A549 (cell line): Measurements from ENCODE around the gene SCYGR2. TPM values are rescaled to one million over a fixed set of nuclear protein-coding genes. Genes with fewer than 3 reads are reported as not detected.

ENCODE experiments used
- ATAC-seq, 2 experiments: fragments of 200-7000 bp in 1 of 2; fragments of >200 bp in 1 of 2; cut with Nextera tagmentation in 1 of 2; cut with Tn5 transposase in 1 of 2; 3 replicates each; pipeline versions ENCODE4 v1.8.0 to v1.9.1; 2018 to 2020; ENCODE audit warnings: mild to moderate bottlenecking in 1 of 2, moderate library complexity in 1 of 2
- CTCF ChIA-PET: fragments of 300-600 bp; sonication (Branson Sonifier 250); formaldehyde crosslinking; extraction: SDS; loops from one replicate; lab custom pipeline; 2021; ENCODE audit warnings: antibody characterized with exemption, inconsistent platforms; lab: Yijun Ruan, JAX
- POLR2A ChIA-PET: fragments of 350-600 bp; formaldehyde crosslinking; extraction: SDS; loops from one replicate; lab custom pipeline; 2021; ENCODE audit warnings: antibody characterized with exemption, inconsistent platforms; lab: Yijun Ruan, JAX
- DNase-seq, 2 experiments: peaks; one replicate each; pipeline versions ENCODE4 v3.0.0 to v3.0.0-alpha.2; 2011 to 2016; ENCODE audit warnings: low read depth in 1 of 2, low spot score in 1 of 2
- FAIRE-seq: peaks from 2 replicates; lab custom pipeline; 2011; peaks lifted over from hg19 to GRCh38; lab: Jason Lieb, UNC
- H3K27ac ChIP-seq, 2 experiments: fragments of >200 bp; sonication (Bioruptor Twin); formaldehyde crosslinking; 3 replicates each; pipeline ENCODE4 v1.5.1; 2016 to 2017
- H3K4me1 ChIP-seq: fragments of >200 bp; sonication (Bioruptor Twin); formaldehyde crosslinking; 3 replicates; pipeline ENCODE4 v1.6.1; 2016
- H3K4me2 ChIP-seq: fragments of >200 bp; sonication (Bioruptor Twin); formaldehyde crosslinking; 3 replicates; pipeline ENCODE4 v1.6.1; 2016
- H3K4me3 ChIP-seq: fragments of >200 bp; sonication (Bioruptor Twin); formaldehyde crosslinking; 3 replicates; pipeline ENCODE4 v1.5.1; 2016
- H3K9me3 ChIP-seq: fragments of >200 bp; sonication (Bioruptor Twin); formaldehyde crosslinking; 3 replicates; pipeline ENCODE4 v1.6.1; 2016
- ATOH8 ChIP-seq: fragments of 250-450 bp; sonication (Bioruptor Pico); IDR thresholded peaks from 2 replicates; pipeline ENCODE4 v1.5.0; 2020; ENCODE audit warnings: low read depth, mild to moderate bottlenecking, moderate library complexity
- BCL3 ChIP-seq: fragments of >200 bp; sonication (Bioruptor Twin); formaldehyde crosslinking; IDR thresholded peaks from 3 replicates; pipeline ENCODE4 v1.6.1; 2016
- BHLHE40 ChIP-seq: IDR thresholded peaks from 2 replicates; pipeline ENCODE4 v1.6.1; 2012; ENCODE audit warnings: low read depth, low read length, inconsistent platforms
- E2F6 ChIP-seq: IDR thresholded peaks from 2 replicates; pipeline ENCODE4 v1.6.1; 2012; ENCODE audit warnings: low read depth, borderline replicate concordance
- EHF ChIP-seq: fragments of 250-450 bp; sonication (Bioruptor Pico); IDR thresholded peaks from 2 replicates; pipeline ENCODE4 v1.5.0; 2020; ENCODE audit warnings: mild to moderate bottlenecking
- ELK1 ChIP-seq: fragments of 150-350 bp; IDR thresholded peaks from 2 replicates; pipeline ENCODE4 v1.6.1; 2014; ENCODE audit warnings: low read depth, mild to moderate bottlenecking, low read length
- FOSL2 ChIP-seq, 2 experiments: fragments of 450-650 bp in 1 of 2; fragments of >200 bp in 1 of 2; sonication (Bioruptor Twin) in 1 of 2; formaldehyde crosslinking; IDR thresholded peaks; 2 replicates each; pipeline versions ENCODE4 v1.5.0 to v1.6.1; 2016 to 2020; ENCODE audit warnings: mild to moderate bottlenecking in 1 of 2, moderate library complexity in 1 of 2
- FOXS1 ChIP-seq: fragments of 250-450 bp; sonication (Bioruptor Pico); IDR thresholded peaks from 2 replicates; pipeline ENCODE4 v1.5.0; 2020; ENCODE audit warnings: mild to moderate bottlenecking, moderate library complexity
- HDAC2 ChIP-seq: fragments of 200-600 bp; sonication (generic); IDR thresholded peaks from 2 replicates; pipeline ENCODE4 v1.6.1; 2016
- HEYL ChIP-seq: fragments of 250-450 bp; sonication (Bioruptor Pico); IDR thresholded peaks from 2 replicates; pipeline ENCODE4 v1.8.0; 2021; ENCODE audit warnings: mild to moderate bottlenecking, moderate library complexity
- HOXB13 ChIP-seq: fragments of 250-450 bp; sonication (Bioruptor Pico); IDR thresholded peaks from 2 replicates; pipeline ENCODE4 v1.5.0; 2020; ENCODE audit warnings: low read depth, mild to moderate bottlenecking, moderate library complexity
- KDM1A ChIP-seq: fragments of 200-600 bp; sonication (generic); IDR thresholded peaks from 2 replicates; pipeline ENCODE4 v1.6.1; 2016; ENCODE audit warnings: low read depth, mild to moderate bottlenecking
- MYC ChIP-seq: IDR thresholded peaks from 2 replicates; pipeline ENCODE4 v1.6.1; 2012; ENCODE audit warnings: mild to moderate bottlenecking, inconsistent platforms, low read length, improper control_type of control experiment, borderline replicate concordance
- NFE2L2 ChIP-seq: fragments of 150-350 bp; conservative IDR thresholded peaks from 2 replicates; pipeline ENCODE4 v1.6.1; 2014; ENCODE audit warnings: low read length
- PBX3 ChIP-seq: IDR thresholded peaks from 2 replicates; pipeline ENCODE4 v1.6.1; 2012
- POLR2AphosphoS2 ChIP-seq: conservative IDR thresholded peaks from 2 replicates; pipeline ENCODE4 v1.6.1; 2012; ENCODE audit warnings: low read length, improper control_type of control experiment, inconsistent platforms
- ZC3H11A ChIP-seq: fragments of 450-650 bp; IDR thresholded peaks from 2 replicates; pipeline ENCODE4 v1.6.1; 2014; ENCODE audit warnings: antibody characterized with exemption, mild to moderate bottlenecking
- WGBS: methylation state at CpG from one replicate; pipeline ENCODE4 v1.1.6; 2017; ENCODE audit errors: missing lambda C conversion rate; 5-methylcytosine and 5-hydroxymethylcytosine counted together
- polyA plus RNA-seq, 4 experiments: library from polyadenylated mRNA; depleted of rRNA in 3 of 4; stranded (reverse); fragments of >200 nt; fragmentation: RNase III in 1 of 4; extraction: RNeasy Plus Mini Kit Qiagen cat#74134 plus additional on column Dnase treatment in 1 of 4; gene quantifications; 2 replicates in 3 of 4; 3 replicates in 1 of 4; pipeline ENCODE4 v1.2.3, GENCODE V29; 2011 to 2017

SCYGR2 gene
- polyA plus RNA-seq, 2 of the 4 experiments (the other 2 are of a cell fraction): not detected

GRCh38 chr2:227577555-227577954, 21.1 kb upstream of the SCYGR2 start:
- Histone ChIP-seq H3K9me3 (peaks cover 6% of the 10 kb centered on the region), H3K4me2 (no peak overlapping the region), H3K4me3 (no peak overlapping the region), H3K27ac (0 out of 6 replicates have a peak overlapping the region, but pooled peaks of 1 of the 2 experiments have one; percentile 6)
- ChIA-PET CTCF (interaction anchor here (0.9 to 1.3 kb wide), 4 partner anchors 10 to 170 kb away, joined by 3 to 4 read pairs (median 3); no protein-coding TSS in a partner anchor), POLR2A (interaction anchor here (0.6 kb wide), 1 partner anchor 184 kb away, joined by 3 read pairs; no protein-coding TSS in a partner anchor)
- ATAC-seq: no peak
- TF ChIP-seq FOSL2 (IDR thresholded peaks at IDR 0.05): no peak
- TF ChIP-seq FOSL2 (CRISPR knock-in tag; IDR thresholded peaks at IDR 0.05): no peak
- TF ChIP-seq FOXS1 (CRISPR knock-in tag): no peak
- no peak for TF ChIP-seq ATOH8
- no peak for TF ChIP-seq ELK1
- no peak for TF ChIP-seq HOXB13 (CRISPR knock-in tag)
- TF ChIP-seq KDM1A: no peak
- no peak for TF ChIP-seq MYC
- no peak for TF ChIP-seq HDAC2
- no peak for TF ChIP-seq BHLHE40
- TF ChIP-seq BCL3: no peak
- no peak for TF ChIP-seq PBX3
- TF ChIP-seq E2F6: no peak
- no peak for TF ChIP-seq NFE2L2
- TF ChIP-seq HEYL (CRISPR knock-in tag): no peak
- TF ChIP-seq, all 56 proteins: peak for 0
- H3K4me1 ChIP-seq: peaks cover 14% of the 10 kb centered on the region
- 34% methylated on average over 2 of the region's 2 CpGs for WGBS
- no peak for DNase-seq
- peak; percentile 39 for FAIRE-seq

GRCh38 chr2:227578642-227579041, 20.1 kb upstream of the SCYGR2 start:
- CTCF ChIA-PET: interaction anchor here (0.7 to 1.3 kb wide), 4 partner anchors 11 to 228 kb away, joined by 3 to 4 read pairs (median 3); no protein-coding TSS in a partner anchor
- Histone ChIP-seq H3K4me2 (no peak overlapping the region), H3K27ac (no peak overlapping the region), H3K4me3 (no peak overlapping the region), H3K9me3 (peaks cover 15% of the 10 kb centered on the region), H3K4me1 (peaks cover 14% of the 10 kb centered on the region)
- POLR2A ChIA-PET: no interaction called here
- DNase-seq: no peak
- 76% methylated on average over 2 of the region's 2 CpGs for WGBS
- no peak; a peak in 1 of 6 replicates for ATAC-seq
- no peak for FAIRE-seq
- TF ChIP-seq EHF (CRISPR knock-in tag) (no peak), ELK1 (no peak), ZC3H11A (no peak), POLR2AphosphoS2 (no peak)
